Gastroesophageal sphincter (tissue), 4 donors: ENCODE measurements around the gene PPP3CA. TPM values are rescaled to one million over a fixed set of nuclear protein-coding genes. Genes with fewer than 3 reads are reported as not detected.

ENCODE experiments used
- ATAC-seq: fragments of 150-250 bp; one replicate; pipeline ENCODE4 v1.9.1; 2016; ENCODE audit warnings: mild to moderate bottlenecking, moderate library complexity
- H3K27ac ChIP-seq, 4 donors: fragments of 200-600 bp; sonication (generic) in 3 of 4; 1 replicate in 3 of 4; 2 replicates in 1 of 4; pipeline ENCODE4 v1.5.1; 2016 to 2019
- H3K27me3 ChIP-seq: fragments of 200-600 bp; sonication (generic); one replicate; pipeline ENCODE4 v1.5.1; 2019
- H3K36me3 ChIP-seq, 2 donors: fragments of 200-600 bp; sonication (generic); one replicate each; pipeline ENCODE4 v1.5.1; 2019; ENCODE audit warnings: control low read depth in 1 of 2
- H3K4me1 ChIP-seq, 3 donors: fragments of 200-600 bp; sonication (generic); 1 replicate in 2 of 3; 2 replicates in 1 of 3; pipeline ENCODE4 v1.5.1; 2016 to 2019; ENCODE audit warnings: control low read depth in 2 of 3
- H3K4me3 ChIP-seq, 2 donors: fragments of 200-600 bp; sonication (generic); one replicate each; pipeline ENCODE4 v1.5.1; 2019; ENCODE audit warnings: mild to moderate bottlenecking in 1 of 2, moderate library complexity in 1 of 2
- H3K9me3 ChIP-seq, 3 donors: fragments of 200-600 bp; sonication (generic); one replicate each; pipeline ENCODE4 v1.5.1; 2017 to 2019; ENCODE audit warnings: control low read depth in 2 of 3
- CTCF ChIP-seq, 4 experiments: fragments of 200-600 bp in 2 of 4; fragments of 450-650 bp in 2 of 4; sonication (generic) in 1 of 4; IDR thresholded peaks; one replicate each; pipeline ENCODE4 v1.5.1; 2017 to 2019; ENCODE audit warnings: antibody characterized with exemption in 4 of 4, mild to moderate bottlenecking in 2 of 4, moderate library complexity in 2 of 4
- EP300 ChIP-seq: sonication (generic); formaldehyde crosslinking; IDR thresholded peaks from one replicate; pipeline ENCODE4 v1.6.1; 2017; ENCODE audit warnings: antibody characterized with exemption, mild to moderate bottlenecking
- POLR2A ChIP-seq, 2 donors: fragments of 450-650 bp; IDR thresholded peaks; one replicate each; pipeline ENCODE4 v1.6.1; 2017; ENCODE audit warnings: antibody characterized with exemption in 2 of 2, mild to moderate bottlenecking in 2 of 2, moderate library complexity in 1 of 2
- POLR2AphosphoS5 ChIP-seq: sonication (generic); formaldehyde crosslinking; IDR thresholded peaks from one replicate; pipeline ENCODE4 v1.6.1; 2017; ENCODE audit warnings: antibody characterized with exemption
- WGBS, 2 donors: methylation state at CpG; one replicate each; pipeline ENCODE4 v1.1.5; 2018; ENCODE audit warnings: low coverage in 1 of 2; 5-methylcytosine and 5-hydroxymethylcytosine counted together
- total RNA-seq, 4 donors: library from RNA; depleted of rRNA; stranded (reverse); fragments of >200 nt; gene quantifications; one replicate each; pipeline ENCODE4 v1.1.0, GENCODE V29; 2016

Gene PPP3CA
- total RNA-seq, 4 donors from 2014 or later, result 21.1 to 29.2 (median 24.8) TPM

- TF ChIP-seq POLR2AphosphoS5 (no peak), POLR2A (IDR thresholded peaks at IDR 0.05) (no peak), EP300 (no peak), CTCF (IDR thresholded peaks at IDR 0.05) (no peak)
- no peaks in the 10 kb centered on the region for H3K36me3 ChIP-seq
- no peak overlapping the region for H3K27ac ChIP-seq
- H3K4me1 ChIP-seq, result peaks cover 7 to 42% (median 11%) of the 10 kb centered on the region in 3 donors
- 45 to 73% methylated on average over 2 of the region's 2 CpGs for WGBS, 2 donors
- no peaks in the 10 kb centered on the region for H3K9me3 ChIP-seq
- no peak overlapping the region for H3K4me3 ChIP-seq
- no peaks in the 10 kb centered on the region for H3K27me3 ChIP-seq
- ATAC-seq, result no peak
Observed at GRCh38 chr4:101201421-101201820, 145.9 kb downstream of the PPP3CA start.

- Histone ChIP-seq H3K27ac (peak overlapping the region in 1 of 4 donors; percentile 39), H3K36me3 (no peaks in the 10 kb centered on the region), H3K27me3 (no peaks in the 10 kb centered on the region), H3K9me3 (no peaks in the 10 kb centered on the region), H3K4me1 (peaks cover 7 to 42% (median 11%) of the 10 kb centered on the region in 3 donors), H3K4me3 (no peak overlapping the region)
- WGBS, 2 donors, result 25 to 44% methylated on average over 4 of the region's 4 CpGs
- TF ChIP-seq POLR2A (IDR thresholded peaks at IDR 0.05) (no peak), EP300 (no peak), CTCF (IDR thresholded peaks at IDR 0.05) (no peak), POLR2AphosphoS5 (peak; percentile 24)
- ATAC-seq, result peak; percentile 87
Observed at GRCh38 chr4:101200561-101200960, 146.8 kb downstream of the PPP3CA start.

- Histone ChIP-seq H3K36me3 (peaks cover 0 to 9% of the 10 kb centered on the region in 2 donors), H3K4me1 (peaks cover 7 to 42% (median 11%) of the 10 kb centered on the region in 3 donors), H3K4me3 (no peak overlapping the region), H3K27me3 (no peaks in the 10 kb centered on the region), H3K27ac (no peak overlapping the region), H3K9me3 (no peaks in the 10 kb centered on the region)
- ATAC-seq, result no peak
- WGBS, 2 donors, result 57 to 80% methylated on average over 3 of the region's 3 CpGs
- TF ChIP-seq CTCF (IDR thresholded peaks at IDR 0.05) (no peak), POLR2A (IDR thresholded peaks at IDR 0.05) (no peak), POLR2AphosphoS5 (no peak), EP300 (no peak)
Observed at GRCh38 chr4:101199507-101200285, 147.6 kb downstream of the PPP3CA start.

GRCh38 chr4:101198682-101199339 lies 148.5 kb downstream of the PPP3CA start:
- Histone ChIP-seq H3K9me3 (no peaks in the 10 kb centered on the region), H3K27me3 (no peaks in the 10 kb centered on the region), H3K4me3 (no peak overlapping the region), H3K4me1 (peaks cover 7 to 42% (median 11%) of the 10 kb centered on the region in 3 donors), H3K27ac (no peak overlapping the region), H3K36me3 (peaks cover 0 to 11% of the 10 kb centered on the region in 2 donors)
- ATAC-seq, result no peak
- TF ChIP-seq EP300, result no peak
- no peak for TF ChIP-seq CTCF (IDR thresholded peaks at IDR 0.05)
- no peak for TF ChIP-seq POLR2A (IDR thresholded peaks at IDR 0.05)
- no peak for TF ChIP-seq POLR2AphosphoS5
- 75 to 79% methylated on average over 3 of the region's 4 CpGs for WGBS, 2 donors
